Measurements from ENCODE around the gene DIPK1C.

DIPK1C gene

DNA sequence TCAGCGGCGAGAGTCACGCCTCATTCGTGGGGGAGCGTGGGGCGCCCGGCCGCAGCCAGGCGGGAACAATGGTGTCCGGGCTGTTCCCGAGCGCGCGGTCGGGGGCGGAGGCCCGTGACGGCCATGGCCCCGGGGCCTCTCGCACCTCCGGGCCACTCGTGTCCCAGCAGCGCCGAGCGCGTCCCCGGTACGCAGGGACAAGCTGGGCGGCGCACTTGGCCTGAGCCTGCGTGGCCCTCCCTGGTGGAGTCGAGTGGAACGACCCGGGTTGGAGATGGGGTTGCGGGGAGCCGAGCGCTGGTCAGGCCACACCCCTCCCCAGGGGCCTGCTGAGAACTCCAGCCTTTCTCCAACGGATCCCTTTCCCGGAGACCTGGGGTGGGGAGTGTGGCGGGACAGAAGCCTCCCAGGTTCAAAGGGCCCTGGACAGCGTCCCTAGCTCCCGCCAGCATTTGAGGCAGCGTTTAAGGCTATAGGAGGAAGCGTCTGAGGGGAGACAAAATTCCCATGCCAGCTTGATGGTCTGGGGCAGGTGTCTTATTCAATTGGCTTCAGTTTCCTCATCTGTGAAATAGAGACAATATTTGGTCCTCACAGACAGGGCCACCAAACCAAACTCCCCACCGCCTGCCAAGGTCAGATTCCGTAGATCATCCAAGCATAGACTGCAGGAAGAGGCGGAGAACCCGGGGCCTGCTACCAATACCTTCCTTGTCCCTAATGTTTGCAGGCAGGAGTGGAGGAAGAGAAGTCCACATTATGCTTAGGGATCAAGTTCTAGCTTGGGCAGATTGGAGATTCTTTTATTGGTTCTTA is 39.6 kb upstream of the DIPK1C start:
- H3K9me3 ChIP-seq (ENCODE audit: control insufficient read depth, insufficient read depth, low read length), result no peaks in the 10 kb centered on the region
- no peaks in the 10 kb centered on the region for H3K27me3 ChIP-seq (ENCODE audit: control insufficient read depth, insufficient read depth, low read length)
- H3K36me3 ChIP-seq (ENCODE audit: control insufficient read depth, insufficient read depth, low read length), result peaks cover 8% of the 10 kb centered on the region
- no peaks in the 10 kb centered on the region for H3K4me1 ChIP-seq (ENCODE audit: control insufficient read depth, insufficient read depth, low read length)
- peak overlapping the region; percentile 91 for H3K4me3 ChIP-seq (ENCODE audit: low read depth, low read length)
- peak overlapping the region; percentile 85 for H3K9ac ChIP-seq (ENCODE audit: low read depth, low read length)

DNA sequence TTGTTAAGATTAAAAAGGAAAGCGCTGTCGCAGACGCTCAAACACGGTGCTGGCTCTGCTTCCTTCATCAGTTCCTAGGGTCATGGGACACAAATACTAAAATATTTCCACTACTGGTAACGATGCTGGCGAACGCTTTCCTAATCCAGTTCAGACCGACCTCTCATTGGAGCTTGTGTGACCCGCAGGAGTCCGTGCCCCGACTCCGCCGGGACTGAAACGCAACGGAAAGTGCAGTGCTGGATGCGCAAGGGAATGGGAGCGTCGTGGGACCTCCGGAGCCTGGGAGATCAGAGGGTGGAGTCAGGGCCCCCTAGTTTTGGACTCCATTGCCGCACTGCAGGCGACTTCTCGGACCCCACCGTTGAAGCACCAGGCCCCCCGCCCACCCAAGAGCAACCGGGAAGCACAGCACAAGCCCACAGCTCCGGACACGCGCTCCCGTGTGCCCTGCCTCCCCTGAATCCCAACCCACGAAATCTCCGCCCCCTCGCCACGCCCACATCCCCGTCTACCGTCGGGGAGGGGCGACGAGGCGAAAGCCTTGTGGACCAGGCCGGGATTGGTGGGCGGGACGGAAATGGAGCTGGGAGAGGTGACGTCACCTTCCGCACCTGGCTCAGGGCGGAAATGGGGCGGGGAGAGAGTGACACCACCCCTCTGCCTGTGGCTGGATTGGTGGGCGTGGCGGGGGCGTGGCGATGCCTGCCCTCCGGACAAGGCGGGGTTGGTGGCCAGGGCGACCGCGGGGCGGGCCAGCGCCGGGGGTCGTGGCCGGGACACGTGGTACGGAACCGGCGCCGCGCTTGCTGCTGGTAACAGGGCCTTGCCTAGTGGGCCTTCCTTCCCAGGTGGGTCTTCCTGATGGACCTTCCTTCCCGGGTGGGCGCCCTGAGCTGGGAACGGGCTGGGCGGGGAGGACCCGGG is 38.7 kb upstream of the DIPK1C start, which contains the start of gene CNDP2:
Gene CNDP2 (plus strand): TSS at position 783 of the 927 bp plus-strand sequence. CDS start 3,611 bp downstream, outside the sequence.
- peak within 1 kb of the TSS; percentile 91 for H3K4me3 ChIP-seq (ENCODE audit: low read depth, low read length)
- H3K36me3 ChIP-seq (ENCODE audit: control insufficient read depth, insufficient read depth, low read length), result no peaks in the 10 kb centered on the region
- H3K27me3 ChIP-seq (ENCODE audit: control insufficient read depth, insufficient read depth, low read length), result no peaks in the 10 kb centered on the region
- no peaks in the 10 kb centered on the region for H3K4me1 ChIP-seq (ENCODE audit: control insufficient read depth, insufficient read depth, low read length)
- H3K9me3 ChIP-seq (ENCODE audit: control insufficient read depth, insufficient read depth, low read length), result no peaks in the 10 kb centered on the region
- peak within 1 kb of the TSS; percentile 85 for H3K9ac ChIP-seq (ENCODE audit: low read depth, low read length)

DNA sequence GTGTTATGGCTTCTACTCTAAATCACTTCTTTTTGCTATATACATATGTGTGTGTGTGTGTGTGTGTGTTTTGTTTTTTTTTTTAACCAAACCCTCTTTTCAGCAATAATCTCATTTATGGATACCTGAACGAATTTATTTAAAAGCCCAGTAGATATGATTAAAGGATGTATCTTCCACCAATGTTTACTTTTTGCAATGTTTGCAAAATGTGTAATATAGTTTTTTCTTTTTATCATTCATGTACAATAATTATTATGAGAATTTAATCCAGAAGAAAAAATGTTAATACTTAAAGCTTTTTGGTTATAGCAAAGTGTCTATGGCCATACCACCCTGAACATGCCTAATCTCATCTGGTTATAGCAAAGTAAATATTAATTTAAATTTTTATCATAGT is 37.4 kb upstream of the DIPK1C start:
- Histone ChIP-seq H3K36me3 (ENCODE audit: control insufficient read depth, insufficient read depth, low read length) (no peaks in the 10 kb centered on the region), H3K4me3 (ENCODE audit: low read depth, low read length) (no peak overlapping the region), H3K9me3 (ENCODE audit: control insufficient read depth, insufficient read depth, low read length) (no peaks in the 10 kb centered on the region), H3K27me3 (ENCODE audit: control insufficient read depth, insufficient read depth, low read length) (no peaks in the 10 kb centered on the region), H3K4me1 (ENCODE audit: control insufficient read depth, insufficient read depth, low read length) (no peaks in the 10 kb centered on the region), H3K9ac (ENCODE audit: low read depth, low read length) (no peak overlapping the region)

DNA sequence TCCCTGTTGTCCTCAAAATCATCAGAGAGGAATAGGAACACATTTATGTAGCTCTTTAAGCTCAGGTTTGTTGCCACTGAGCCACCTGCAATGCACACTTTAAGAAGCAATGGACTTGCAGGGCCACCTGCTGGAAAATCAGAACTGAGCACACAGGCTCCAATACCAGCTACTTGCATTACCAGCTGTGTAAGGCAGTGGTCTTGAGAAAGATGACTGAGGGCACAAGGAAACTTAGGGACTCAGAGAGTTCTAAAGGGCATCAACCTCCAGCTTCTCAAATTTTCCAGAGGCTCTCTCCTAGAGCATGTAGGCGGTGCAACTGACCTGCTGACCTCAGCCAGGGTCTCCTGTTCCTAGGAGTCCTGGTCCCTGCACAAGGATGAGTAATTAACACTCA is 36.6 kb upstream of the DIPK1C start:
- no peaks in the 10 kb centered on the region for H3K9me3 ChIP-seq (ENCODE audit: control insufficient read depth, insufficient read depth, low read length)
- H3K4me3 ChIP-seq (ENCODE audit: low read depth, low read length), result no peak overlapping the region

DNA sequence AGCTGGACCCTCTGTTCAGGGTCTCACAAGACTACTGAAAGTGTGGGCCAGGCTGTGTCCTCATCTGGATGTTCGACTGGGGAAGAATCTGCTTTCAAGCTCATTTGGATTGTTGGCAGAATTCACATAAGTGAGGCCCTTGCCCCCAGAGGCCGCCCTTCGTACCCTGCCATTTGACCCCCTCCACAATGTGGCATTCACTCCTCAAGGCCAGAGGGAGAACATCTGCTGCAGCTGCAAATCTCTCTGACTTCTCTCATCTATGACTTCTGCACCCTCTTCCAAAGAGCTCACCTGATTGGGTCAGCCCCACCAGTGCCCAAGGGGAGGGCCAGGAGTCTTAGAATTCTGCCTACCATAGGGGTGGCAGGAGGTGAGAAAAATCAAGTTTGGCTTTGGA is 35.2 kb upstream of the DIPK1C start:
- Histone ChIP-seq H3K9ac (ENCODE audit: low read depth, low read length) (no peak overlapping the region), H3K36me3 (ENCODE audit: control insufficient read depth, insufficient read depth, low read length) (no peaks in the 10 kb centered on the region), H3K4me1 (ENCODE audit: control insufficient read depth, insufficient read depth, low read length) (no peaks in the 10 kb centered on the region), H3K4me3 (ENCODE audit: low read depth, low read length) (no peak overlapping the region), H3K9me3 (ENCODE audit: control insufficient read depth, insufficient read depth, low read length) (no peaks in the 10 kb centered on the region), H3K27me3 (ENCODE audit: control insufficient read depth, insufficient read depth, low read length) (no peaks in the 10 kb centered on the region)

More for the DNA sequence above, 36.6 kb upstream of the DIPK1C start:
- H3K36me3 ChIP-seq (ENCODE audit: control insufficient read depth, insufficient read depth, low read length), result no peaks in the 10 kb centered on the region
- H3K9ac ChIP-seq (ENCODE audit: low read depth, low read length), result no peak overlapping the region
- H3K4me1 ChIP-seq (ENCODE audit: control insufficient read depth, insufficient read depth, low read length), result no peaks in the 10 kb centered on the region
- H3K27me3 ChIP-seq (ENCODE audit: control insufficient read depth, insufficient read depth, low read length), result no peaks in the 10 kb centered on the region

DNA sequence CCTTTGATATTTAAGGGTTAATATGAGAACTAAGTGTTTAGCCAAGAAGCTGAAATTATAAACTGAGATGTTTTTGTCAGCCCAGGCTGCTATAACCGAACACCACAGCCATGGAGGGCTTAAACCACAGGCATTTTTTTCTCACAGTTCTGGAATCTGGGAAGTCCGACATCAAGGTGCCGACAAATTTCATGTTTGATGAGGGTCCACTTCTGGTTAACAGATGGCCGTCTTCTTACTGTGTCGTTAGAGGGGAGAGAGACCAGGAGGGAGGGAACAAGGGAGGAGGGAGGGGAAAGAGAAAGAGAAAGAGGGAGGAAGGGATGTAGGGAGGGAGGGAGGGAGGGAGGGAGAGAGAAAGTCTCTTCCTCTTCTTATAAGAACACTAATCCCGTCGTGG is 32.6 kb upstream of the DIPK1C start:
- Histone ChIP-seq H3K27me3 (ENCODE audit: control insufficient read depth, insufficient read depth, low read length) (no peaks in the 10 kb centered on the region), H3K9ac (ENCODE audit: low read depth, low read length) (no peak overlapping the region), H3K9me3 (ENCODE audit: control insufficient read depth, insufficient read depth, low read length) (no peaks in the 10 kb centered on the region), H3K36me3 (ENCODE audit: control insufficient read depth, insufficient read depth, low read length) (no peaks in the 10 kb centered on the region), H3K4me3 (ENCODE audit: low read depth, low read length) (no peak overlapping the region), H3K4me1 (ENCODE audit: control insufficient read depth, insufficient read depth, low read length) (no peaks in the 10 kb centered on the region)

DNA sequence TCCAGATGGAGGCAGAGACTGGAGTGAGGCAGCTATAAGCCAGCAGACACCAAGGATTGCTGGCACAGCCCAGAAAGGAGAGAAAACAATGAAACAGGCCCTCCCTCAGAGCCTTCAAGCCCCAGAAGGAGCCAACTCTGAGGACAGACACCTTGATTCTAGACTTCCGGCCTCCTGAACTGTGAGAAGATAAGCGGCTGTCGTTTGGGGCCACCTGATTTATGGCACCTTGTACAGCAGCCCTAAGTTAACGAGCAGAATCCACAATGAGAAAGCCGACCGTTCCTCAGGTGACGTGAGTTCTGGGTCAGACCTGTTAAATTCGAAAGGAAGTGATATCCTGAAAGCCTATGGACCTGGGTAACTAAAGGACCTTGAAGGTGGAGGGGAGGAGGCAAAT is 31.8 kb upstream of the DIPK1C start:
- Histone ChIP-seq H3K36me3 (ENCODE audit: control insufficient read depth, insufficient read depth, low read length) (no peaks in the 10 kb centered on the region), H3K4me1 (ENCODE audit: control insufficient read depth, insufficient read depth, low read length) (no peaks in the 10 kb centered on the region), H3K9ac (ENCODE audit: low read depth, low read length) (no peak overlapping the region), H3K9me3 (ENCODE audit: control insufficient read depth, insufficient read depth, low read length) (no peaks in the 10 kb centered on the region), H3K4me3 (ENCODE audit: low read depth, low read length) (no peak overlapping the region), H3K27me3 (ENCODE audit: control insufficient read depth, insufficient read depth, low read length) (no peaks in the 10 kb centered on the region)

DNA sequence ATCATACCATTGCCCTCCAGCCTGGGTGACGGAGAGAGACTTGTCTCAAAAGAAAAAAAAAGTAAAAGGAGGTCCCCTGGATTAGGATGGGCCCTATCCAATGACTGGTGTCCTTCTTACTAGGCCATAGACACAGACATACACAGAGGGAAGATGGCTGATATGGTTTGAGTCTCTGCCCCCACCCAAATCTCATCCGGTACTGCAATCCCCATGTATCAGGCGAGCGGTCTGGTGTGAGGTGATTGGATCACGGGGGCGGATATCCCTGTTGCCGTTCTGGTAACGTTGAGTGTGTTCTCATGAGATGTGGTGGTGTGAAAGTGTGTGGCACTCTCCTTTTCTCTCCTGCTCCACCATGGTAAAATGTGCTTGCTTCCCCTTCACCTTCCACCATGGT is 31.2 kb upstream of the DIPK1C start:
- H3K9me3 ChIP-seq (ENCODE audit: control insufficient read depth, insufficient read depth, low read length), result no peaks in the 10 kb centered on the region
- H3K4me1 ChIP-seq (ENCODE audit: control insufficient read depth, insufficient read depth, low read length), result no peaks in the 10 kb centered on the region
- no peaks in the 10 kb centered on the region for H3K27me3 ChIP-seq (ENCODE audit: control insufficient read depth, insufficient read depth, low read length)
- no peaks in the 10 kb centered on the region for H3K36me3 ChIP-seq (ENCODE audit: control insufficient read depth, insufficient read depth, low read length)
- no peak overlapping the region for H3K9ac ChIP-seq (ENCODE audit: low read depth, low read length)
- H3K4me3 ChIP-seq (ENCODE audit: low read depth, low read length), result no peak overlapping the region

DNA sequence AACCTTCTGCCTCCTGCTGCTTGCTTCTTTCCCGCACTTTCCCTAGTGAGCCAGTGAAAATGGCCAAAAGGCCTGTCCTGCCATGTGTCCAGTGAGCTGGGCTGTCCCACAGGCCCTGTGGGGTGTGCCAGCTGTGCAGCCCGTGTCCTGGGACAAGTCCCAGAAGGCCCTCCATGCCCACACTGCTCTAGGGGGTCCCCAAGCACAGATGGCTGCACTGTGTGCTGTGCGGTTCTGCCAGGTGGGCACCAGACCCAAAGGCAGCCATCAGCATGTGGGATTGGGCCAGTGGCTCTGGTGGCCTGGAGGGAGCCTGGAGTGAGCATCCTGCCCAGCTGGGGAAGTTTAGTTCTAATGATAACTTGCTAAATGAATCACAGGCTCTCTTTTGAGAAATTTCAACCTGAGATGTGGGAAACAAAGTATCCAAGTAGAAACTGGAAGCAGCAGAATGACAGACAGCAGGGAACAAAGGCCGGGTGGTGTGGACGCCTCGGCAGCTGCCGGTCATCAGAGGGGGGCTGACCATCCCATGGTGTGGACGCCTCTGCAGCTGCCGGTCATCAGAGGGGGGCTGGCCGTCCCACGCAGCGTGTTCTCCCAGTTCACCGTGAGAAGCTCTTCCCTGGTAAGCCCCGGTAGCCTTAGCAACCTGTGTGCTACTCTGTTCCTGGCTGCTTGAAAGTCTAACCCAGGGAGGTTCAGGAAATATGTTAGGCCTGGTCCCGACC is 29.2 kb upstream of the DIPK1C start:
- H3K9me3 ChIP-seq (ENCODE audit: control insufficient read depth, insufficient read depth, low read length), result no peaks in the 10 kb centered on the region
- no peaks in the 10 kb centered on the region for H3K36me3 ChIP-seq (ENCODE audit: control insufficient read depth, insufficient read depth, low read length)
- no peak overlapping the region for H3K9ac ChIP-seq (ENCODE audit: low read depth, low read length)
- H3K27me3 ChIP-seq (ENCODE audit: control insufficient read depth, insufficient read depth, low read length), result no peaks in the 10 kb centered on the region
- H3K4me3 ChIP-seq (ENCODE audit: low read depth, low read length), result no peak overlapping the region
- no peaks in the 10 kb centered on the region for H3K4me1 ChIP-seq (ENCODE audit: control insufficient read depth, insufficient read depth, low read length)

DNA sequence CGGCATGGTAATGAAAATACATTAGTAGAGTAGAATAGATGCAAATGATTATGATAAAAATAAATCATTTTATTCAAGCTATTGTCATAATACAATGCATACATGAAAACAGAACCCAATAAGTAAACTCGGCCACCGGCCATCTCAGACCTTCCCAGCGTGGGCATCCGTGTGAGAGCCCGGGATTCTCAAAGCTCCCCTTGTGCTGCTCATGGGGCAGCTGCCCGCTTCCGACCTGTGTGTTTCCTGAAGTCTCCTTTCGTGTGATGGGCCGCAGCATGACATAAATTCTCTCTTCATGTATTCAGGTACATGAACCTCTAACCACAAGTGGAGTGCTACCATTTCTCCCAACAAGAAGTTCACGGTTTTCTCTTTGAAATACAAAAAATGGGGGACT is 25.6 kb upstream of the DIPK1C start:
- Histone ChIP-seq H3K9ac (ENCODE audit: low read depth, low read length) (no peak overlapping the region), H3K36me3 (ENCODE audit: control insufficient read depth, insufficient read depth, low read length) (no peaks in the 10 kb centered on the region), H3K27me3 (ENCODE audit: control insufficient read depth, insufficient read depth, low read length) (no peaks in the 10 kb centered on the region), H3K4me1 (ENCODE audit: control insufficient read depth, insufficient read depth, low read length) (no peaks in the 10 kb centered on the region), H3K4me3 (ENCODE audit: low read depth, low read length) (no peak overlapping the region), H3K9me3 (ENCODE audit: control insufficient read depth, insufficient read depth, low read length) (no peaks in the 10 kb centered on the region)

DNA sequence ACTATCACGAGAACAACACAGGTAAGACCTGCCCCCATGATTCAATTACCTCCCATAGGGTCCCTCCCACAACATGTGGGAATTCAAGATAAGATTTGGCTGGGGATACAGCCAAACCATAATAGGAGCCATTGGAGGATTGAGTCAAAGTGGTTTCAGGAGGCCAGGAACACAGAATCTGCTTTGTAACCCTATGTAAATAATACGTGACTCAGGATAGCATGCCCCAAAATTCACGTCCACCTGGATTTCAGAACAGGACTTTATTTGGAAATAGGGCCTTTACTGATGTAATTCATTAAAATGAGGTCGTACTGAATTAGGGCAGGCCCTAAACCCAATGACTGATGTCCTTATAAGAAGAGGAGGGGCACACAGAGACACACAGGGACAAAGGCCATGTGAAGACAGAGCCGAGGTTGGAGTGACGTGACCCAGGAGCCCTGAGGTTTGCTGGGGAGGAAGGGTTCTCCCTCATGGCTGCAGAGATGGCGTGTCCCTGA is 23.1 kb upstream of the DIPK1C start:
- H3K4me1 ChIP-seq (ENCODE audit: control insufficient read depth, insufficient read depth, low read length), result no peaks in the 10 kb centered on the region
- H3K4me3 ChIP-seq (ENCODE audit: low read depth, low read length), result no peak overlapping the region

More for the DNA sequence above, 23.1 kb upstream of the DIPK1C start:
- no peaks in the 10 kb centered on the region for H3K27me3 ChIP-seq (ENCODE audit: control insufficient read depth, insufficient read depth, low read length)
- no peaks in the 10 kb centered on the region for H3K36me3 ChIP-seq (ENCODE audit: control insufficient read depth, insufficient read depth, low read length)
- no peaks in the 10 kb centered on the region for H3K9me3 ChIP-seq (ENCODE audit: control insufficient read depth, insufficient read depth, low read length)
- no peak overlapping the region for H3K9ac ChIP-seq (ENCODE audit: low read depth, low read length)

All from iPS-15b (cell line).